Activated T-cell treated with anti-CD3 and anti-CD28 coated beads for 48 hours (primary cell): Measurements from ENCODE around the gene ZC3H15.
"Not testable (repeated sequence)": the region's sequence is repeated elsewhere in the genome, so short reads cannot be mapped to it uniquely, and the experiment has no call there.

Experiments used
- DNase-seq: peaks from one replicate; pipeline ENCODE4 v3.0.0-alpha.2; 2020; ENCODE audit warnings: low read depth

The ZC3H15 gene

DNA sequence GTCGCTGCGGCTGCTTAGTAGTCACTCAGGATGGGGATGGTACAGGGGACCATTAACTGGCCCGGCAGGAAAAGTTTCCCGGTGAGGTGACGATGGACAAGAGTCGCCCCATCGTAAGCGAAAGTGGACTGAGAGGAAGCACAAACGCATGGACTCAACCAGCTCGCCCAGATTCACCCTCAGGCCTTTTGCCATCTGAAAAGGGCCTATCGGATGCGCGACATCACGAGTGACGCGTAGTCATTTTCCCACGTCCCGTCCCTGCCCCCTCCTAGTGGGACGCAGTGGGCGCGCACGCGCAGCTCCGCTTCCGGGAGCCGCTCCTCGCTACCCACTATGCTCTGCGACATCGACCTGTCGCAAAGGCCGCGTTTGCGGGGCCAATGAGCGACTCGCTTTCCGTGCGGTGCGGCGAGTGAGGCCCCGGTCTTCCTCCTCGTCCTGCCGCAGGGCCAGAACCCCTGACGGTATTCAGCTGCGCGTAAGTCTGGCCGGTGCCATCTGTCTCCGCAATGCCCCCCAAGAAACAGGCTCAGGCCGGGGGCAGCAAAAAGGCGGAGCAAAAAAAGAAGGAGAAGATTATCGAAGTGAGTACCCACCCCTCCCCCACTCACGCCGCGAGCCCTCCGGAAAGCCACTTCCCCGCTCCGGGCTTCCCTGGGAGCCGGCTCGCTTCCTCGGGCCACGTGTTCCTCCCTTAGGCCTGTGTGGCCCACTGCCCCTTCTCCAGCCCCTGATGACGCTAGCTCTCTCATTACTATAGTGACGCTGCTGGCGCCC lies at the start of gene ZC3H15:
Gene ZC3H15, plus strand, starts transcription at position 390 of the 780 bp plus-strand sequence. Its CDS starts 123 bp downstream, at position 513.
- DNase-seq, result peak; percentile 94

DNA sequence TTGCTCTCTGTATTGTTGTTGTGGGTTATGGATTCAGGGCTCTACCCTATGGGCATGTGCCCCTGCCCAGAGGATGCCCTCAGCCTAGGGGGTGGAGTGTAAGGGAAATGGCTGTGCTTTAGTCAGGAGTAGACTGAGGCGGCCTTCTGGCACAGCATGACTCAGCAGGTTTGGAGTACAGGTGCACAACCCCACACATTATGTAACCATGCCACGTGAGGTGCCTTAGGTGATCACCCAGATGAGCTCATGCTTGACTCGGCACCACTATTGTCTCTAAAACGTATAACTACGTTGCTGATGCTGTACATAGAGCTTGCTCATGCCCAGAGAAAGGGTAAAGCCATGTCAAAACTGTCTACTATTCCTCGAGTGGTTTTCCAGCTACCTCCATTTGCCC lies 48.3 kb upstream of the ZC3H15 start:
- no peak for DNase-seq

DNA sequence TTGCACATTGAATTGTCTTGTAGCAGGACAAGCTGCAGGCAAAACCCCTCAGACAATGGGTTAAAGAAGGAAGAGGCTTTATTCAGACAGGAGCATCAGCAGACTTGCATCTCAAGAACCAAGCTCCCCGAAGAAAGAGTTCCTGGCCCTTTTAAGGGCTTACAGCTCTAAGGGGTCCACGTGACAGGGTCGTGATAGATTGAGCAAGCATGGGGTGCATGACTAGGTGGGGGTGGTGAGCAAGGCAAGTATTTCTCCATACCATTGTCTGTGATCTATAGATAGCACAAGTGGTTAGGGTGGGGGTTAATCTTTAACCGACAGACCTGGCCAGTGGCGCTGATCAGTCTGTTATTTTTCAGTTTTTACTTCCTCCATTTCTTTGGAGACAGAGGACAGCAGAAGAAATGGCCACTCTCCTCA lies 46.4 kb upstream of the ZC3H15 start:
- not testable (repeated sequence) for DNase-seq

DNA sequence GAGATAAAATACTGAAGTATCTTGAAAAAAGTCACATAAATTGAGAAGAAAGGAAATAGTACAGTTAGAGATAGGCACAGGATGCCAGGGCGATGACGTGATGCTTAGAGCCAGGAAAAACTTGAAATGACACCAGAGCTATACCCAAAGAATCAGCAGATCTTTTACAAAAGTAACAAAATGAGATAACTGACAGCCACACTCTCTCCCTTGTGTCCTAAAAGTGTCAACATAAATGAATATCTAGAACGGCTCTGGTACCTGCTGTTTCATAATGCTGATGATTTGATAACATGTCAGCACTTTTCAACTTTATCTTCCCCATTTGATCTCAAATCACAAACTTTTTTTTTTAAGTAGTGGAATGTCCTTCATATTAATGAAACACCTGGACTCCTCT lies 45.6 kb upstream of the ZC3H15 start:
- no peak for DNase-seq

DNA sequence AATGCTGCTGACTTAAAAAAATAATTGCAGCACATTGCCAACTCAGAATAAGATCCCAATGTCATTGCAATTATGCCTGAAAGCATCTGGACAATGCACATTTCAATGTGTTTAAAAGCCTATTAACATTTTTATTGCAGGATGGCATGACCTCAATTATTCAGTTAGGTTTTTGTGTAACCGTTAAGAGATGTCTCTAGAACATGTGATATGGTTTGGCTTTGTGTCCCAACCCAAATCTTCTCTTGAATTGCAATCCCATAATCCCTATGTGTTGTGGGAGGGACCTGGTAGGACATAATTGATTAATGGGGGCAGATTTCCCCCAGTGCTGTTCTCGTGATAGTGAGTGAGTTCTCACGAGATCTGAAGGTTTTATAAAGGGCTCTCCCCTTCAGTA lies 43.2 kb upstream of the ZC3H15 start:
- DNase-seq, result no peak

DNA sequence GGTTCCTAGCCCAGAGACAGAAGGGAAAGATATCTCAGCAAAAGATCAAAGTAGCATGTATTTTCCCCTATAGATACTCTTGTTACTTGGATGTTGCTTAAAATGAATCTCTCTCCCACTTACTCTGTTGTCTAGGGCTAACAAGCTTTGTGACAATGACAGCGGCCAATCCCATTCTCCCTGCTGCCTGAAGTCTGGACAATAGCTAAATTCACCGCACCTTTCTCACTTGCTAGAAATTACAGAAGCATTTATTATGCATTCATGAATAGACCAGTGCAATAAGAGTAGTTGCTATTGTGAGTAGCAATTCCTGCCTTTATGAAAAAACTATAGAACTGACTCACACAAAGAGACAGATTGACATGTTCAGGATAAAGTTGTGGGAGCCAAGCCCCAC lies 42.2 kb upstream of the ZC3H15 start:
- no peak for DNase-seq

DNA sequence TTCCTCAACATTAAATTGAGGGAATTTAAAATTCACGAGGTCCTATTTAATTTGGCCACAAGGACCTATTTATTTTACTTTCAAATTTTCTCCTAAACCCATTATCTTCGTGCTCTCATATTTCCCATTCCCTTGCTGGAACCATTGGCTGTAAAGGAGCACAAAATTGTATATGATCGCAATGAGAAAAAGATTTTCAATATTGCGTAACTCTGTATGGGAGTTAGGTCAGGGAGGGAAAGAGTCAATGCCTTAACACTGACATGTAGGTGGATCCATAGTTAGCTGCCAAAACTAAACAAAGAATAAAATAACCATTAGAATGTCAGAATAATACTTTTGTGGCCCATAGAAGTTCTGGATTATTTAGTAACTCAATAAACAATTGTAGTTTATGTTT lies 40.6 kb upstream of the ZC3H15 start:
- no peak for DNase-seq

DNA sequence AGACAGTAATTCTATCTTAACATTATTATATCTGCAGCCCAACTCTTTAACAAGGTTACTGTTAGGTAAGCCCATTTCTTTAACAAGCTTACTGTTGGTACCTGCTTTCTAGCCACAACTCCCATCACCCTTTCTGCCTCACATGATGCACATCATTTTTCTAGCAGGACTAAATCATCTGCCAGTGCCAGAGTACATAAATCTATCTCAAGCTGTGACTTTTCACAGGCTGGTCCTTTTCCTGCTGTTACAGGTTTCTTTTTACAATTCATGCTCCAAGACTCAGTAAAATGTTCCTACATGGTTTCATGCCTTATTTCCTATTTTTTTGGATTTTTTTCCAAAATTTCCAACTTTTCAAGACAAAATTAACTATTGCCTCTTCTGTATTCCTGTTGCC lies 30.4 kb upstream of the ZC3H15 start:
- no peak for DNase-seq

DNA sequence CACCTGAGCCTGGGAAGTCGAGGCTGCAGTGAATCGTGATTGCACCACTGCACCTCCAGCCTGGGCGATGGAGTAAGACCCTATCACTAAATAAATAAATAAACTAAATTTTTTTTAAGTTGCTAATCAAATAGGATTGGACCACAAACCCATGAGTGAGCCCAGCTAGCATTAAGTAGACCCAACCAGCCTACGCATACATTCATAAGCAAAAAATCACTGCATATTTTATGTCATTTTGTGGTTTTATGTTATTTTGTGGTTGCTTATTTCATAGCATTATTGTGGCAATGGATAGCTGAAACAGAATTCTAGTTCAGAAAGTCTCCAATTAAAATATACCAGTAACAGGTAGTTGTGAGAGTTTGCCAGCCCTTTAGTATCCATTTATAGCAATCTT lies 29.1 kb upstream of the ZC3H15 start:
- no peak for DNase-seq

DNA sequence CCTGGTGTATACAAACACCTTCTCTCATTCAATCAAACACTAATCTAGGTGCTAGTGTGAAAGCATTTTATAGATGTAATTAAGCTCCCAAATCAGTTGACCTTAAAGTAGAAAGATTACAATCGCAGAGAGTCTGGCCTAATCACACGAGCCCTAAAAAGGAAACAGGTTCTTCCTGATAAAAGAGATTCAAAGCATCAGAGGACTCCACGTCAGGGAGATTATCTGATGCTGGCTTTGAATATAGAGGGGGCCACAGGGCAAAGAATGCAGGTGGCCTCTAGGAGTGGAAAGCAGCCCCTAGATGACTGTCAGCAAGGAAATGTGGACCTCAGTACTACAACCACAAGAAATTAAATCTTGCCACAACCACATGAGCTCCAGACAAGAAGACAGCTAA lies 28.2 kb upstream of the ZC3H15 start:
- DNase-seq, result no peak

DNA sequence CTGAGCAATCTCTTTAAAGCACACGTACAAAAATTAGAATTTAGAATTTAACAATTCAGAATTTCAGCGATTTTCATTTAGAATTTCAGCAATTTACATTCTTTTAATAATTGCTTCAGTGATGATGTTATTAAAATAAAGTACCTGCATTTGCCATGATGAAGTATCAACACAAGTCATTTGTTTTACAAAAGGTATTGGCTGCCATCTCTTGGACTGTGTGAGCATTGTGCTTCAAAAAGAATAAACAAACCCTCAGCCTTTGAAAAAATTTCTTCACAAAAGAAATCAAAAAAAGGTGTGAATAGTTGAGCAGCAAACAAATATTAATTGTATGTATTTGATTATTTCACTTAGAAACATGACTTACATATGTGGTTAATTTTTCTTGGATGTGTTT lies 27.1 kb upstream of the ZC3H15 start:
- no peak for DNase-seq

DNA sequence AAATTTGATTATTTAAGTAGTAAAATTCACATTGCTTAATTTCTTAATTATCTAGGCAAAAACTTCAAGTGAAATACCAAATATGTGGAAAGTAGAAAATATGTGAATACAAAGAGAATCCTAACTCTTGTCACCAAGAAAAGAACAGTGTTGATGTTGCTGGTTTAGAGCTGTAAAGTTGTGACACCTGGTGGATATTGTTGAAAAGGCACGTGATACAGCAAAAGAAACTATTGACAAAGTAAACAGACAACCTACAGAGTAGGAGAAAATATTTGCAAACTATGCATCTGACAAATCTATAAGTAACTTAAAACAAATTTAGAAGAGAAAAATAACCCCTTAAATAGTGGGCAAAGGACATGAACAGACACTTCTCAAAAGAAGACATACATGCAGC lies 25.6 kb upstream of the ZC3H15 start:
- no peak for DNase-seq

DNA sequence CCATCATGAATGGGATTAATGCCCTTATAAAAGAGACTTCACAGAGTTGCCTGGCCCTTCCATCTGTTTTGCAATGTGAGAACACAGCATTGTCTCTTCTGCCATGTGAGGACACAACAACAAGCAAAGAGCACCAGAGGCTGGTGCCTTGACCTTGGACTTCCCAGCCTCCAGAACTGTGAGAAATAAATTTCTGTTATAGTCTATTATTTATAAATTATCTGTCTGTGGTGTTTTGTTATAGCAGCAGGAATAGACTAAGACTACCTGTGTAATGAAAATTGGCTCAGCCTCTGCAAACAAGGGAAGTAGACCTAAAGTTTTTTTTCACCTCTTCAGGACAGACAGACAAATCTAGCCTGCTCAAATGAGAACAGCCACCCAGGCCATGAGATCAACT lies 19.3 kb upstream of the ZC3H15 start:
- no peak for DNase-seq

DNA sequence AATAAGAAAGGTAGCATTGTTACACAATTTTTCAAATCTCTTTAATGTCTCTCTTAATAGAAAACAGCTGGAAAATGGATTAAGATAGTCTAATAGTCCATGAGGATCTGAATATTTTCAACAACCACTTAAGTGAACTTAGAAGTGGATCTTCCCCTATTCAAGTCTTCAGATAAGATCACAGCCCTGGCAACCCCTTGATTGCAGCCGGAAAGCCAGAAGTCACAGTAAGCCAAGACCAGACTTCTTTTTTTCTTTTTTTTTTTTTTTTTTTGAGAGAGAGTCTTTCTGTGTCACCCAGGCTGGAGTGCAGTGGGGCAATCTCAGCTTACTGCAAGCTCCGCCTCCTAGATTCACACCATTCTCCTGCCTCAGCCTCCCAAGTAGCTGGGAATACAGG lies 18.6 kb upstream of the ZC3H15 start:
- no peak for DNase-seq

DNA sequence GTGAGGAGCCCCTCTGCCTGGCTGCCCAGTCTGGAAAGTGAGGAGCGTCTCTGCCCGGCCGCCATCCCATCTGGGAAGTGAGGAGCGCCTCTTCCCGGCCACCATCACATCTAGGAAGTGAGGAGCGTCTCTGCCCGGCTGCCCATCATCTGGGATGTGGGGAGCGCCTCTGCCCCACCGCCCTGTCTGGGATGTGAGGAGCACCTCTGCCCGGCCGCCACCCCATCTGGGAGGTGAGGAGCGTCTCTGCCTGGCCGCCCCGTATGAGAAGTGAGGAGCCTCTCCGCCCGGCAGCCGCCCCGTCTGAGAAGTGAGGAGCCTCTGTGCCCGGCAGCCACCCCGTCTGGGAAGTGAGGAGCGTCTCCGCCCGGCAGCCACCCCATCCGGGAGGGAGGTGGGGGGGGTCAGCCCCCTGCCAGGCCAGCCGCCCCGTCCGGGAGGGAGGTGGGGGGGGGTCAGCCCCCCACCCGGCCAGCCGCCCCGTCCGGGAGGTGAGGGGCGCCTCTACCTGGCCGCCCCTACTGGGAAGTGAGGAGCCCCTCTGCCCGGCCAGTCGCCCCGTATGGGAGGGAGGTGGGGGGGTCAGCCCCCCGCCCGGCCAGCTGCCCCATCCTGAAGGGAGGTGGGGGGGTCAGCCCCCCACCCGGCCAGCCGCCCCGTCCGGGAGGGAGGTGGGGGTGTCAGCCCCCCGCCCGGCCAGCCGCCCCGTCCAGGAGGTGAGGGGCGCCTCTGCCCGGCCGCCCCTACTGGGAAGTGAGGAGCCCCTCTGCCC lies 13.2 kb upstream of the ZC3H15 start:
- not testable (repeated sequence) for DNase-seq

DNA sequence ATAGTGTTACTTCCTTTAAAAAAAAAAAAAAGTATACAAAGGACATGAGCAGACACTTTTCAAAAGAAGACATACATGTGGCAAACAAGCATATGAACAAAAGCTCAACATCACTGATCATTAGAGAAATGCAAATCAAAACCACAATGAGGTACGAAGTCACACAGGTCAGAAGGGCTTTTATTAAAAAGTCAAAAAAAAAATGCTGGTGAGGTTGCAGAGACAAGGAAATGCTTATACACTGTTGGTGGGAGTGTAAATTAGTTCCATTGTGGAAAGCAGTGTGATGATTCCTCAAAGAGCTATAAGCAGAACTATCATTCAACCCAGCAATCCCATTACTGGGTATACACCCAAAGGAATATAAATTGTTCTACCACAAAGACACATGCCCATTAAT lies 11.8 kb upstream of the ZC3H15 start:
- DNase-seq, result not testable (repeated sequence)

DNA sequence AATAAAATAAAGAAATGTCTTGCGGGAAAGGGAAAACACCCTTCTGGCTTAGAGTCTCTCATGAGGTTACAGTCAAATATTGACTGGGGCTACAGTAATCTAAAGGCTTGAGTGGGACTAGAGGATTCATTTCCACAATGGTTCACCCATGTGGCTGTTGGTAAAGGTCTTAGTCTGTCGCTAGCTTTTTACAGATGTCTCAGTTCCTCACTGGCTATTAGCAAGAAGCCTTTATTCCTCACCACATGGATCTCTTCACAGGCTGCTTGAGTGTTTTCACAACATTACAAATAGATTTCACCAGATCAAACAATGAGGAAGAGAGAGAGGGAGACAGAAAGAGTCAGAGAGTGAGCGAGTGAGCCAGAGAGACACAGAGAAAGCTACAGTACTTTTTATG lies 8.3 kb upstream of the ZC3H15 start:
- no peak for DNase-seq

DNA sequence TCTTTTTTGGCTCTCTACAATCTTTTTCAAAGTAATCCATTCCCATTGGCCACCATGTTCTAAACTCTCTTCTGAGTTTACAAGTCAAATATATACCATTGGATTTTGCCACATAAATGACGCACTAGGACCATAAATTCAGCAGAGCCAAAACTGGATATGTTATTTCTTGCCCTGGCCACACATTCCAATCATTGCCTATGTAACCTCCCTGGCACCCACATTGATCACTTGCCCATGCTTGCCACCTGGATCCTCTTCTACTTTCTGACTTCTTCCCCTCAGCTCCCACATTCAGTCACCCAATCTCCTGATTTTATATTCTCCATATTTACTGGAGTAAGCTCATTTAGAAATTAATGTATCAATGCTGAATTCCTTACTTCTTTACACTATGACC lies 5.1 kb upstream of the ZC3H15 start:
- DNase-seq, result no peak

DNA sequence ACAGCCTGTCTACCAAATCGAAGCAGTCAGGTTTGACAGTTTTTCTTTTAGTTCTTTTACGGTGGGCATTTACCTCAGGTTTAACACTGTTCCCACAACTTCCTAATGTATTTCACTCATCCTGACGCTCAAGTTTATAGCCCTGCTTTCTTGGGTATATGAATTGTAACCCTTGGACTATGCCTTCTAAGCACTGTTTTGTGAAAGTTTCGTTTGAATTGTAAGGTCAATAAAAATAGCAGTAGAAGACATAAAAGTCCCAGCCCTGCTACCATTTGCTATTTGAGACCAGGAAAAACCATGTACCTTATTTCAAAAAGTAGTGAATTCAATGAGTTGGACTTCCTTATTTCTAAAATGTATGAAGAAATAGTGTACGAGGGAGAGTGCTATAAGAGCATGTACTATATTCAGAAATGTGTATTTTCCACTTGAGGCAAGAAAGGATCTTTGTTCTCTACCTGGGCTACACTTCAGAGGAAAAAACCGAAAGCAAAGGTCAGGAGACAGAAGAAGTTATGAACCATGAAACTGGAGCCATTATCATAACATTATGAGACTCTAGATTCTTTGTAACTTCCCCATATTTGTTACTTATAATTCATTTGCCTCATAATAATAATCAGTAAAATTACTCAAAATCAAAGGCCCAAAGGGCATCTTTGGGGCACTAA lies 1.9 kb upstream of the ZC3H15 start:
- no peak for DNase-seq

DNA sequence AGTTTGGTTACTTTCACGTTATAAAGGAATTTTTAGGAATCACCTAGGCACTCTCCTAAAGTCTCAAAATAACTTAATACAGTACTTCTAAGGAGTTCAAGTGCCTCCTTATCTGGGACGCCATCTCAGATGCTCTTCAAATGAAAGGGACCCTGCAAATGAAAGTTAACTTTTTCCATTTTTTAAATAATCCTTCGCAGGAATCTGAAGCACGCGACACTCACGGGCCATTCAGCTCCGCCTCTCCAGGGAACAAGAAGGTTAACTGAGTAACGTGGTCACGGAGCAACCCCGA lies 537 bp upstream of the ZC3H15 start:
- DNase-seq, result no peak

DNA sequence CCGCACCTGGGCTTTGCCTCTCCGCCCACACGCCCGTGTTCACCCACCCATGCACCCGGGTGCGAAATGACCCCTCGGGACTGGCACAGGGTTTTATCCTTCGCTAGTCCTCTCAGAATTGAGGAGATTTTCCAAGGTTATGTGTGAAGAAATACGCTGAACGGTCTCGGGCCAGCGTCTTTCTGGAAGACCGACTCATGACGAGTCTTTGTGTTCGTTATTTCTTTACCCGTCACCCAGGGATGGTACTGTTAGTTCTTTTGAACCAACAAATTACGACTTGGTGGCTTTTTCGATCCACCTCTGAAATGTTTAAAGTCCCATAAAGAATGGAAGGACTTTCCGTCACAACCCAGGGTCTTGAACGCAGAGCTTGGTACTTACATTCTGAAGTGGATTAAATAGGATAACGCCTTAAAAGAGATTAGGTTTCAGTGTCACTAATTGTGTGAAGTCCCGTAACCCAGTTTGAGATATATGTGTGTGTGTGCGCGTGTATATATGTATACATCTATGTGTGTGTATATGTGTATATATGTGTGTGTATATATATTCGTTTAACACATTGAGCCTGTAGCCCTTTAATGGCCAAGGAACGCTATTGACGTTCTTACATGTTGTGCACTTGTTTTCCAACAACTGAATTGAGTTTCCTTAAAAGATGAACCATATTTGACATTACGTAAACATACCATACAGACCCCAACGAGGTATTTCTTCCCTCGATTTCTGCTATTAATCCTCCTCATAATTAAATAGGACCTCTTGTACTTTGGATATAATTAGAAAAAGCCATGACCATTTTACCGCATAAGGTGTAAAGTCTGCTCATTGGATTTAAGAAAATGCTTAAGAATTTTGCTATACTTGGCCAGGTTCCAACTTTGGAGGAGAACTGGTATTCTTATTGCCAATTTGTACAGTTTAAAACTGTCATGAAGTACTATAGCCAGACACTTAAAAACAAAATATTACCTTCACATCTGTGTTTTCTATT lies 889 bp downstream of the ZC3H15 start:
- no peak for DNase-seq

DNA sequence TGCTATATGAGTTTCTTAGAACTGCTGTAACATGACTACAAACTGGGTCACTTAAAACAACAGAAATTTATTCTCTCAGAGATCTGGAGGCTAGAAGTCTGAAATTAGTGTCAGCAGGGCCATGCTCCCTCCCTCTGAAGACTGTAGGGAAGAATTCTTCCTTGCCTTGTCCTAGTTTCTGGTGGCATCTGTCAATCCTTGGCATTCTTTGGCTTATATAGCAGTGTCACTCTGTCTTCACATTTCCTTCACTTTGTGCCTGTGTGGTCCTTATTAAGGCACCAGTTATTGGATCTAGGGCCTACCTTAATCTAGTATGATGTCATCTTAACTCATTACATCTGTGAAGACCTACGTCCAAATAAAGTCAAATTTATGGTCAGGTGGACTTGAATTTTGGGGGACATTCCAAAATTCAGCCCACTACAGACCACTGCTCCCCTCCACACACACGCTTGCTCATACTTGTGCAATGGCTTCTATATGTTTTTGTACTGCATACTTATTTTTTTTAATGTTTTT lies 7.6 kb downstream of the ZC3H15 start:
- DNase-seq, result no peak
